IPS-15b (cell line): ENCODE results near the gene NLRP6.
A peak's percentile ranks its signal among the peaks of the same experiment; 100 is the strongest.
"Not testable (repeated sequence)": the region's sequence is repeated elsewhere in the genome, so short reads cannot be mapped to it uniquely, and the experiment has no call there.

Experiments
- H3K27me3 ChIP-seq: one replicate; pipeline ENCODE4 v1.6.1; 2013; ENCODE audit warnings: low read length; ENCODE audit not compliant: control insufficient read depth, insufficient read depth
- H3K36me3 ChIP-seq: one replicate; pipeline ENCODE4 v1.6.1; 2013; ENCODE audit warnings: low read length; ENCODE audit not compliant: control insufficient read depth, insufficient read depth
- H3K4me1 ChIP-seq: one replicate; pipeline ENCODE4 v1.6.1; 2013; ENCODE audit warnings: mild to moderate bottlenecking, low read length; ENCODE audit not compliant: control insufficient read depth, insufficient read depth
- H3K4me3 ChIP-seq: one replicate; pipeline ENCODE4 v1.5.1; 2013; ENCODE audit warnings: low read depth, low read length
- H3K9ac ChIP-seq: one replicate; pipeline ENCODE4 v1.6.1; 2013; ENCODE audit warnings: low read depth, mild to moderate bottlenecking, low read length
- H3K9me3 ChIP-seq: one replicate; pipeline ENCODE4 v1.6.1; 2013; ENCODE audit warnings: mild to moderate bottlenecking, low read length; ENCODE audit not compliant: control insufficient read depth, insufficient read depth

NLRP6 gene

DNA sequence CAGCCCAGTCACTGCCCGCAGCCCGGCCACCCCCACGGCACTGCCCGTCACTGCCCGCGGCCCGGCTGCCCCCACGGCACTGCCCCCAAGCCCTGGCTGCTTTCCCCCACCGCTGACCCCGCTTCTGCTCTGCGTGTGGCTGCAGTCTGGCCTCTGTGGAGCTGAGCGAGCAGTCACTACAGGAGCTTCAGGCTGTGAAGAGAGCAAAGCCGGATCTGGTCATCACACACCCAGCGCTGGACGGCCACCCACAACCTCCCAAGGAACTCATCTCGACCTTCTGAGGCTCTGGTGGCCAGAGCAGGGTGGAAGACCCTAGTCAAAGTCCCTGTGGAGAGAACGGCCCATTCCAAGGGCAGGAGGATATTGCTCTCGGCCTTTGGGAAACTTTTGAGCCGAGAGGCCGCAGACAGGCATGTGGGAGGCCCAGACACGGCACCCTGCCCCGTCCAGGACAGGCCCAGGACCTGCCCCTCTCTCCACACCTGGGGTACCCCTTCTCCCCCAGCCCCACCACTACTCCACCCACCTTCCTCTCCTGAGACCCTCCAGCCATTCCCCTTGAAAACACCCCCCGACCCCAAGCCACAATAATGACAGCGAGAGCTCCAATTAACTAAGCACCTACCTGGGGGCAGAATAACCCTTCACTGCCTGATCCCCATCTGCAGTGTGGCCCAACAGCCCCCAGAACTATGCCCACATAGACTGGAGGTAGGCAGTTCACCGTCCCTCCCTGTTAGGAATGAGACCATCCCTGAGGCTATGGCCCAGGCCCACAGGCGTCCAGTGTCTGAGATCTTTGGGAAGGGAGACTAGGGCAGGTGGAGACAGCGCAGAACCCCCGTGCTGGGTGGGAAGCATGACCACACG, 7.0 kb downstream of the NLRP6 start:
- Histone ChIP-seq H3K4me1 (no peaks in the 10 kb centered on the region), H3K36me3 (no peaks in the 10 kb centered on the region), H3K4me3 (no peak overlapping the region), H3K9me3 (no peaks in the 10 kb centered on the region), H3K27me3 (peaks cover 43% of the 10 kb centered on the region), H3K9ac (no peak overlapping the region)

DNA sequence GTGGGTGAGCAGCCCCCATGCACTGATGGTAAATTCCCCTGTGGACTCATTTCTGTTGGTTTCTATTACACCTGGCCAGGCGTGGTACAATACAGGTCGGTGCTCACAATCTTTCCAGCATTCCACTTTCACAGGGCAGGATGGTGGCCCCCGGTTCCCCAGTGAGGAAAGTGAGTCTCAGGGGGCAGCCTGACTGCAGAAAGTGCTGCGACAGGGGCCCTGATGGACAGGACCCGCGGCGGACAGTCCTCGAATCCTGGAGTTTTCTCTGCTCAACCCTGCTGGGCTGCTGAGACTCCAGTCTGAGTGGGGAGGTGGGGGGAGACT, 7.7 kb downstream of the NLRP6 start:
- Histone ChIP-seq H3K9ac (no peak overlapping the region), H3K27me3 (peaks cover 38% of the 10 kb centered on the region), H3K9me3 (no peaks in the 10 kb centered on the region), H3K4me1 (no peaks in the 10 kb centered on the region), H3K36me3 (peaks cover 5% of the 10 kb centered on the region), H3K4me3 (no peak overlapping the region)

DNA sequence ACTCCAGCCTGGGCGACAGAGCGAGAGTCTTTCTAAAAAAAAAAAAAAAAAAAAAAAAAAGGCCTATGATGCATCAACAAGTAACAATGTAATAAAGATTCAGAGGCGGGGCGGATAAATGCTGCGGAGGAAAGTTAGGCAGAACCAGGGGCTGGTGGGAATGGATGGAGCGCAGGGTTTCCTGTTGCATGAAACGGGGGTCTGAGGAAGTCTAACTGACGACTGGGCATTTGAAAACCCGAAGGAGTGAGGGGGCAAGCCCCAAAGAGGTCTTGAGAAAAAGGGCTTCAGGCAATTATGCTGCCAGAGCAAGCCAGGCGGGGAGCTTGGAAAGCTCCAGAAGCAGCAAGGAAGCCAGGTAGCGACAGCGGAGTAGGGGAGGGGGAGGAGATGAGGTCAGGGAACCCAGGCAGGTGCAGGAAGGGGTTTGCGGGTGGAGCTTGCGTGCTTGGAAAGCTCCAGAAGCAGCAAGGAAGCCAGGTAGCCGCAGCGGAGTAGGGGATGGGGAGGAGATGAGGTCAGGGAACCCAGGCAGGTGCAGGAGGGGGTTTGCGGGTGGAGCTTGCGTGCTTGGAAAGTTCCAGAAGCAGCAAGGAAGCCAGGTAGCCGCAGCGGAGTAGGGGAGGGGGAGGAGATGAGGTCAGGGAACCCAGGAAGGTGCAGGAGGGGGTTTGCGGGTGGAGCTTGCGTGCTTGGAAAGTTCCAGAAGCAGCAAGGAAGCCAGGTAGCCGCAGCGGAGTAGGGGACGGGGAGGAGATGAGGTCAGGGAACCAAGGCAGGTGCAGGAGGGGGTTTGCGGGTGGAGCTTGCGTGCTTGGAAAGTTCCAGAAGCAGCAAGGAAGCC, 9.0 kb downstream of the NLRP6 start:
- not testable (repeated sequence) for H3K9me3 ChIP-seq, H3K9ac ChIP-seq, H3K4me1 ChIP-seq
- peak overlapping the region; percentile 38 for H3K4me3 ChIP-seq
- H3K27me3 ChIP-seq, result peaks cover 24% of the 10 kb centered on the region
- peaks cover 15% of the 10 kb centered on the region for H3K36me3 ChIP-seq

GRCh38 chr11:287821-288477, 9.7 kb downstream of the NLRP6 start:
- H3K4me3 ChIP-seq, result peak overlapping the region; percentile 38
- H3K9ac ChIP-seq, result no peak overlapping the region
- H3K27me3 ChIP-seq, result peaks cover 17% of the 10 kb centered on the region
- peaks cover 5% of the 10 kb centered on the region for H3K4me1 ChIP-seq
- H3K9me3 ChIP-seq, result no peaks in the 10 kb centered on the region
- H3K36me3 ChIP-seq, result peaks cover 23% of the 10 kb centered on the region

- Histone ChIP-seq H3K27me3 (peaks cover 16% of the 10 kb centered on the region), H3K9me3 (no peaks in the 10 kb centered on the region), H3K4me1 (peaks cover 5% of the 10 kb centered on the region), H3K4me3 (peak within 1 kb of the TSS; percentile 38), H3K9ac (no peak within 1 kb of the TSS), H3K36me3 (peaks cover 30% of the 10 kb centered on the region)
Measured at GRCh38 chr11:288478-289397, 10.5 kb downstream of the NLRP6 start, which contains the start of gene PGGHG. PGGHG (plus strand) TSS chr11:289126; CDS start chr11:289817, 691 bp downstream.

GRCh38 chr11:289398-289711, 11.1 kb downstream of the NLRP6 start:
- Histone ChIP-seq H3K9ac (no peak overlapping the region), H3K27me3 (peaks cover 16% of the 10 kb centered on the region), H3K4me1 (peaks cover 5% of the 10 kb centered on the region), H3K4me3 (peak overlapping the region; percentile 32), H3K36me3 (peaks cover 36% of the 10 kb centered on the region), H3K9me3 (no peaks in the 10 kb centered on the region)

- peaks cover 5% of the 10 kb centered on the region for H3K4me1 ChIP-seq
- peak overlapping the region; percentile 32 for H3K4me3 ChIP-seq
- no peak overlapping the region for H3K9ac ChIP-seq
Measured at GRCh38 chr11:289712-290620, 11.8 kb downstream of the NLRP6 start.

DNA sequence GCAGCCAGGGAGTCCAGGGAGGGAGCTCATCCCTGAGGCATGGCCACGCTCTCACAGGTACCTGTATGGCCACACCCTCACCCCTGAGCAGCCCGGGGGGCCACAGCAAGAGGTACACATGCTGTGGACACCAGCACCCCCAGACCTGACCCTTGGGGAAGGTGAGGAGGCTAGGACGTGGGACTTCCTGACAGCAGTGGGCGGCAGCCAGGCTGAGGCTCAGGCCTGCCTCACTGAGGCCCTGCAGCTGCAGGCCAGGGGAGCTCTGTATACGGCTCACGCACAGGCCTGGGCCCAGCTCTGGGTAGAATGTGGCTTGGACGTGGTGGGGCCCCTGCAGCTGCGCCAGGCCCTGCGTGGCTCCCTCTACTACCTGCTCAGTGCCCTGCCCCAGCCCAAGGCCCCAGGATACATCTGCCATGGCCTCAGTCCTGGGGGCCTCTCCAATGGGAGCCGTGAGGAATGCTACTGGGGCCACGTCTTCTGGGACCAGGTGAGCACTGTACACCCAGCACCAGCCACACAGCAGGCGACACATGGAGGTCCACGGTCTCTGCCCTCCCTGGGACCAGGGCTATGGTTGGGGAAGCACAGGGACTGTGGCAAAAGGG, 12.5 kb downstream of the NLRP6 start:
- Histone ChIP-seq H3K4me3 (no peak overlapping the region), H3K27me3 (peaks cover 16% of the 10 kb centered on the region), H3K9ac (peak overlapping the region; percentile 73), H3K9me3 (no peaks in the 10 kb centered on the region), H3K4me1 (peaks cover 5% of the 10 kb centered on the region), H3K36me3 (peaks cover 48% of the 10 kb centered on the region)

More at GRCh38 chr11:289712-290620, 11.8 kb downstream of the NLRP6 start:
- H3K27me3 ChIP-seq, result peaks cover 16% of the 10 kb centered on the region
- no peaks in the 10 kb centered on the region for H3K9me3 ChIP-seq
- peaks cover 41% of the 10 kb centered on the region for H3K36me3 ChIP-seq

- H3K4me3 ChIP-seq, result no peak overlapping the region
- peaks cover 16% of the 10 kb centered on the region for H3K27me3 ChIP-seq
- H3K9ac ChIP-seq, result peak overlapping the region; percentile 73
- peaks cover 5% of the 10 kb centered on the region for H3K4me1 ChIP-seq
- no peaks in the 10 kb centered on the region for H3K9me3 ChIP-seq
- peaks cover 52% of the 10 kb centered on the region for H3K36me3 ChIP-seq
Measured at GRCh38 chr11:291281-292210, 13.3 kb downstream of the NLRP6 start.
